ENCODE data around the gene RETREG3.

Gene RETREG3

GRCh38 chr17:42531455-42532354, 77.5 kb downstream of the RETREG3 start:
- Histone ChIP-seq H3K4me3 (ENCODE audit: severe bottlenecking) (peak overlapping the region; percentile 38), H3K27ac (ENCODE audit: poor library complexity, severe bottlenecking) (peak overlapping the region; percentile 90), H3K9me3 (ENCODE audit: severe bottlenecking) (no peaks in the 10 kb centered on the region), H3K36me3 (ENCODE audit: low read depth) (no peaks in the 10 kb centered on the region), H3K4me1 (ENCODE audit: insufficient read depth, poor library complexity, severe bottlenecking) (peaks cover 29% of the 10 kb centered on the region), H3K27me3 (ENCODE audit: insufficient read depth, poor library complexity, severe bottlenecking) (no peaks in the 10 kb centered on the region)
- peak; percentile 61 for TF ChIP-seq CTCF (IDR thresholded peaks at IDR 0.05; ENCODE audit: poor library complexity, severe bottlenecking)
- ATAC-seq (ENCODE audit: low read depth) (no peak), DNase-seq (ENCODE audit: low spot score) (no peak)

- peak overlapping the region; percentile 90 for H3K27ac ChIP-seq (ENCODE audit: poor library complexity, severe bottlenecking)
These were observed 78.2 kb downstream of the RETREG3 start for GRCh38 chr17:42530952-42531454.

More at GRCh38 chr17:42530952-42531454, 78.2 kb downstream of the RETREG3 start:
- H3K36me3 ChIP-seq (ENCODE audit: low read depth) = no peaks in the 10 kb centered on the region
- no peak for TF ChIP-seq CTCF (IDR thresholded peaks at IDR 0.05; ENCODE audit: poor library complexity, severe bottlenecking)
- no peaks in the 10 kb centered on the region for H3K9me3 ChIP-seq (ENCODE audit: severe bottlenecking)
- H3K4me1 ChIP-seq (ENCODE audit: insufficient read depth, poor library complexity, severe bottlenecking) = peaks cover 32% of the 10 kb centered on the region
- DNase-seq (ENCODE audit: low spot score) (no peak), ATAC-seq (ENCODE audit: low read depth) (no peak)
- H3K4me3 ChIP-seq (ENCODE audit: severe bottlenecking) = no peak overlapping the region
- H3K27me3 ChIP-seq (ENCODE audit: insufficient read depth, poor library complexity, severe bottlenecking) = no peaks in the 10 kb centered on the region
